ENCODE results near the gene TXNRD1. TPM values are rescaled to one million over a fixed set of nuclear protein-coding genes. Genes with fewer than 3 reads are reported as not detected.

TXNRD1 gene
- total RNA-seq, 1 experiment from 2014 or later: 327 TPM

DNA sequence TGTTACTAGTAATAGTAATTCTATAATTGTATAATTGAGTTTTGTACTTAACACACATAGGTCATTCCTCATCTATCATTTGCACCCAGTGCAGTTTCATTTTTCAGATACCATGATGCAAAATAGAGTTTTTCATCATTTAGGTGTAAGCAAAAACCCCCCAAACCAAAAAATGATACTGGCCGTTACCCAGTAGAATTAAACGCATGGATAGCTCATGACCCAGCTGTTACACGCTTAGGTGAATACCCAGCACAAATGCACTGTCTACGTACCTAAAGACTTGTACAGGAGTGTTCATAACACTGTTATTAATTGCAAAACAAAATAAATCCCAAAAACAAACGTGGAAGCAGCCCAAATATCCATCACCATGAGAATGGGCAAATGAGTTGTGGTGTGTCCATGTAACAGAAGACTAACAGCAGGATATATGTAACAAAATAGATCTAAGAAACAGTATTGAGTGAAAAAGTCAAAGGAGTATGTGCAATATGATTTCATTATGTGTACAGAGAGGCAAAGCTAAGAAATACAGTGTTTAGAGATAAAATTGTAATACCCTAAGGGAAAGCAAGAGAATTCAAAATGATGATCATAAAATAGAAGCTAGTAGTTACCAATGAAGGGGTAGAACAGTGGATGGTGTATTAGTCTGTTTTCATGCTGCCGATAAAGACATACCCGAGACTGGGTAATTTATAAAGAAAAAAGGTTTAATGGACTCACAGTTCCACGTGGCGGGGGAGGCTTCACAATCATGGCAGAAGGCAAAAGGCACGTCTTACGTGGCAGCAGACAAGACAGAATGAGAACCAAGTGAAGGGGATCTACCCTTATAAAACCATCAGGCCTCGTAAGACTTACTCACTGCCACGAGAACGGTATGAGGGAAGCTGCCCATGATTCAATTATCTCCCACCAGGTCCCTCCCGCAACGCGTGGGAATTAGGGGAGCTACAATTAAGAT, 137.7 kb downstream of the TXNRD1 start:
- H2AFZ ChIP-seq (ENCODE audit: low read depth, low read length, poor library complexity, severe bottlenecking): no peak overlapping the region
- intact Hi-C loops (cut with micrococcal nuclease): no loop called here
- TF ChIP-seq SIN3A (IDR thresholded peaks at IDR 0.05; ENCODE audit: low read depth) (no peak), JUND (IDR thresholded peaks at IDR 0.05) (no peak), ELF1 (IDR thresholded peaks at IDR 0.05; ENCODE audit: borderline replicate concordance, low read depth) (no peak), EZH2phosphoT487 (IDR thresholded peaks at IDR 0.05; ENCODE audit: borderline replicate concordance) (no peak), POLR2AphosphoS5 (IDR thresholded peaks at IDR 0.05; ENCODE audit: low read depth, low read length) (no peak), ZNF274 (IDR thresholded peaks at IDR 0.05; ENCODE audit: low read depth, low read length) (no peak)
- TF ChIP-seq, protein P1, sequence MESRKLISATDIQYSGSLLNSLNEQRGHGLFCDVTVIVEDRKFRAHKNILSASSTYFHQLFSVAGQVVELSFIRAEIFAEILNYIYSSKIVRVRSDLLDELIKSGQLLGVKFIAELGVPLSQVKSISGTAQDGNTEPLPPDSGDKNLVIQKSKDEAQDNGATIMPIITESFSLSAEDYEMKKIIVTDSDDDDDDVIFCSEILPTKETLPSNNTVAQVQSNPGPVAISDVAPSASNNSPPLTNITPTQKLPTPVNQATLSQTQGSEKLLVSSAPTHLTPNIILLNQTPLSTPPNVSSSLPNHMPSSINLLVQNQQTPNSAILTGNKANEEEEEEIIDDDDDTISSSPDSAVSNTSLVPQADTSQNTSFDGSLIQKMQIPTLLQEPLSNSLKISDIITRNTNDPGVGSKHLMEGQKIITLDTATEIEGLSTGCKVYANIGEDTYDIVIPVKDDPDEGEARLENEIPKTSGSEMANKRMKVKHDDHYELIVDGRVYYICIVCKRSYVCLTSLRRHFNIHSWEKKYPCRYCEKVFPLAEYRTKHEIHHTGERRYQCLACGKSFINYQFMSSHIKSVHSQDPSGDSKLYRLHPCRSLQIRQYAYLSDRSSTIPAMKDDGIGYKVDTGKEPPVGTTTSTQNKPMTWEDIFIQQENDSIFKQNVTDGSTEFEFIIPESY (IDR thresholded peaks at IDR 0.05; ENCODE audit: extremely low read depth, insufficient replicate concordance, low read length): no peak
- TF ChIP-seq, protein P2, sequence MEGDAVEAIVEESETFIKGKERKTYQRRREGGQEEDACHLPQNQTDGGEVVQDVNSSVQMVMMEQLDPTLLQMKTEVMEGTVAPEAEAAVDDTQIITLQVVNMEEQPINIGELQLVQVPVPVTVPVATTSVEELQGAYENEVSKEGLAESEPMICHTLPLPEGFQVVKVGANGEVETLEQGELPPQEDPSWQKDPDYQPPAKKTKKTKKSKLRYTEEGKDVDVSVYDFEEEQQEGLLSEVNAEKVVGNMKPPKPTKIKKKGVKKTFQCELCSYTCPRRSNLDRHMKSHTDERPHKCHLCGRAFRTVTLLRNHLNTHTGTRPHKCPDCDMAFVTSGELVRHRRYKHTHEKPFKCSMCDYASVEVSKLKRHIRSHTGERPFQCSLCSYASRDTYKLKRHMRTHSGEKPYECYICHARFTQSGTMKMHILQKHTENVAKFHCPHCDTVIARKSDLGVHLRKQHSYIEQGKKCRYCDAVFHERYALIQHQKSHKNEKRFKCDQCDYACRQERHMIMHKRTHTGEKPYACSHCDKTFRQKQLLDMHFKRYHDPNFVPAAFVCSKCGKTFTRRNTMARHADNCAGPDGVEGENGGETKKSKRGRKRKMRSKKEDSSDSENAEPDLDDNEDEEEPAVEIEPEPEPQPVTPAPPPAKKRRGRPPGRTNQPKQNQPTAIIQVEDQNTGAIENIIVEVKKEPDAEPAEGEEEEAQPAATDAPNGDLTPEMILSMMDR (IDR thresholded peaks at IDR 0.05 in 2 of 3, conservative IDR thresholded peaks at IDR 0.05 in 1 of 3; ENCODE audit: borderline replicate concordance in 1 of 3, insufficient read depth in 1 of 3, low read depth in 2 of 3, low read length in 2 of 3): no peak
- H3K9me3 ChIP-seq (ENCODE audit: control insufficient read depth in 1 of 2, insufficient read depth in 1 of 2, low read depth in 1 of 2, low read length in 2 of 2): no peaks in the 10 kb centered on the region
- no peak overlapping the region for H3K4me3 ChIP-seq (replicated peaks in 1 of 2; ENCODE audit: low read depth in 1 of 2, low read length in 2 of 2)
- DNase-seq (ENCODE audit: low read depth, low spot score): no peak
- H3K27ac ChIP-seq (ENCODE audit: low read depth, low read length): no peak overlapping the region
- no peaks in the 10 kb centered on the region for H3K9me2 ChIP-seq (ENCODE audit: insufficient read depth)
- RAD21 ChIA-PET (ENCODE audit: low non-redundant PET in 1 of 2, low total read pairs in 2 of 2, uncharacterized antibody in 2 of 2, unreplicated experiment in 2 of 2): no interaction called here
- H3K27me3 ChIP-seq (ENCODE audit: insufficient read depth, low read length): no peaks in the 10 kb centered on the region
- no TSS peak for BruUV-seq (replicated peaks)
- H3K79me2 ChIP-seq (ENCODE audit: insufficient read depth, low read length): peaks cover 35% of the 10 kb centered on the region
- POLR2A ChIA-PET: no interaction called here
- H4K20me1 ChIP-seq (ENCODE audit: insufficient read depth): peaks cover 15% of the 10 kb centered on the region; the same call in 1 of the 2 replicates
- peaks cover 22 to 50% of the 10 kb centered on the region in 2 experiments for H3K36me3 ChIP-seq (ENCODE audit: control insufficient read depth in 1 of 2, insufficient read depth in 2 of 2, low read length in 2 of 2)
- ATAC-seq: no peak
- no peaks in the 10 kb centered on the region for H3K4me1 ChIP-seq (ENCODE audit: control insufficient read depth in 1 of 2, insufficient read depth in 2 of 2, low read length in 2 of 2)
- CTCF ChIA-PET: no interaction called here
- H3K4me2 ChIP-seq (ENCODE audit: low read length): no peak overlapping the region
- no peak overlapping the region for H3K9ac ChIP-seq (ENCODE audit: low read length)
